Spleen (tissue), 11 donors: ENCODE results near the gene CREBRF. TPM values are rescaled to one million over a fixed set of nuclear protein-coding genes. Genes with fewer than 3 reads are reported as not detected.
"Not testable (repeated sequence)": the region's sequence is repeated elsewhere in the genome, so short reads cannot be mapped to it uniquely, and the experiment has no call there.

ENCODE experiments used
- DNase-seq: peaks from one replicate; pipeline ENCODE4 v3.0.0-alpha.2; 2020
- H3K27ac ChIP-seq, 8 donors: fragments of 200-600 bp; sonication (generic) in 7 of 8; 1 replicate in 4 of 8; 2 replicates in 4 of 8; pipeline versions ENCODE4 v1.5.0 to v1.8.0; 2016 to 2021; ENCODE audit warnings: inconsistent platforms in 4 of 8, mild to moderate bottlenecking in 4 of 8, moderate library complexity in 1 of 8
- H3K27me3 ChIP-seq, 7 donors: fragments of 200-600 bp; sonication (generic) in 6 of 7; replicated peaks in 1 of 7; 1 replicate in 4 of 7; 2 replicates in 3 of 7; pipeline versions ENCODE4 v1.5.0 to v1.8.0; 2016 to 2021; ENCODE audit warnings: inconsistent platforms in 3 of 7, mild to moderate bottlenecking in 1 of 7
- H3K36me3 ChIP-seq, 6 donors: fragments of 200-600 bp; sonication (generic) in 5 of 6; 1 replicate in 4 of 6; 2 replicates in 2 of 6; pipeline versions ENCODE4 v1.5.0 to v1.8.0; 2016 to 2021; ENCODE audit warnings: inconsistent platforms in 2 of 6
- H3K4me1 ChIP-seq, 6 donors: fragments of 200-600 bp; sonication (generic) in 5 of 6; 1 replicate in 3 of 6; 2 replicates in 3 of 6; pipeline versions ENCODE4 v1.5.0 to v1.8.0; 2016 to 2021; ENCODE audit warnings: inconsistent platforms in 3 of 6
- H3K4me3 ChIP-seq, 8 donors: fragments of 200-600 bp; sonication (generic) in 7 of 8; 1 replicate in 4 of 8; 2 replicates in 4 of 8; pipeline versions ENCODE4 v1.5.0 to v1.8.0; 2016 to 2021; ENCODE audit warnings: inconsistent platforms in 4 of 8, mild to moderate bottlenecking in 4 of 8, moderate library complexity in 2 of 8
- H3K9me3 ChIP-seq, 8 donors: fragments of 200-600 bp; sonication (generic) in 7 of 8; 1 replicate in 4 of 8; 2 replicates in 4 of 8; pipeline versions ENCODE4 v1.5.0 to v1.8.0; 2016 to 2021; ENCODE audit warnings: inconsistent platforms in 4 of 8
- POLR2A ChIP-seq, 3 donors: fragments of 450-650 bp; IDR thresholded peaks; one replicate each; pipeline ENCODE4 v1.5.1; 2017; ENCODE audit warnings: antibody characterized with exemption in 3 of 3, mild to moderate bottlenecking in 1 of 3
- POLR2AphosphoS5 ChIP-seq, 3 donors: sonication (generic); formaldehyde crosslinking; IDR thresholded peaks; one replicate each; pipeline ENCODE4 v1.5.1; 2017; ENCODE audit warnings: antibody characterized with exemption in 3 of 3
- WGBS, 5 donors: extraction: QIAGEN DNeasy Blood & Tissue Kit in 3 of 5; methylation state at CpG; one replicate each; pipeline versions ENCODE4 v1.1.5 to v1.1.7; 2013 to 2018; 5-methylcytosine and 5-hydroxymethylcytosine counted together
- intact Hi-C: fragments of 100-400 bp; cut with DNase I; formaldehyde crosslinking; loops from one replicate; pipeline ENCODE4 v1.15.0; 2023; ENCODE audit warnings: low total_unique reads
- polyA plus RNA-seq, 3 donors: library from polyadenylated mRNA; stranded (reverse); fragments of 200-250 nt; gene quantifications; one replicate each; pipeline ENCODE4 v1.2.1, GENCODE V29; 2013
- total RNA-seq, 7 donors: library from RNA; depleted of rRNA in 3 of 7; stranded (reverse); fragments of >200 nt in 3 of 7; fragmentation: NEBNext Ultra II Directional in 4 of 7; extraction: Animal tissue kit (Norgen Biotek cat#: 25700) in 4 of 7; gene quantifications; one replicate each; pipeline versions ENCODE4 v1.1.0 to v1.2.1, GENCODE V29; 2016 to 2021
- TF ChIP-seq, protein P1 (sequence below), 11 experiments: fragments of 200-600 bp in 7 of 11; fragments of 450-650 bp in 4 of 11; sonication (generic) in 4 of 11; IDR thresholded peaks in 8 of 11; conservative IDR thresholded peaks in 3 of 11; 1 replicate in 7 of 11; 2 replicates in 4 of 11; pipeline versions ENCODE4 v1.4.0 to v1.8.0; 2016 to 2021; ENCODE audit warnings: antibody characterized with exemption in 11 of 11, inconsistent platforms in 4 of 11, mild to moderate bottlenecking in 1 of 11
- donor health status: healthy with polysubstance abuse.
- donor health status: DM: no; HTN: no; CAD: no; lungs with moderate emphysema.
- donor health status: DM: no; HTN: no; CAD: no.
- donor health status: Bipolar disorder and iron deficiency.
- donor health status: healthy.
- donor health status: DM: no; HTN: no; CAD: no.
- donor health status: DM: yes; HTN: yes; CAD: no.

CREBRF gene
- total and polyA plus RNA-seq, 10 donors = 7.2 to 85.9 (median 56.2) TPM

DNA sequence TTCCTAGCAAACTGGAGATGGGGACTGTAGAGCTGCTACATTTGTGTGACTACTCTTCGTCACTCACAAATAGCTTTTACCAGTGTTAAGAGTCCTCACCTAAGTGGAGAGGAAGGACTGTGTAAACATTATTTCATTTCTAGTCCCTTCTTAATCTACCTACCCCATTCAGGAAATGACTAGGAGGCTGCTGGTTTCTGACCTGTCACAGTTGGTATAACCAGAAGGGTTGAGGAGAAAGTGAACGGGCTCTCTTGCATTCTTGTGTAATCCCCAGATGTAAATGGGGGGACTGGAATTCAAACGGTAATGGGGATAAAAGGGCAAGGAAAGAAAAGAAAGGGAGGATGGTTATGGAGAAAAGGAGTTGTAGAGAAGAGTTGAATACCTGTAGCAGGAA is 52.8 kb downstream of the CREBRF start:
- no peak overlapping the region for H3K27ac ChIP-seq
- no peak for DNase-seq
- intact Hi-C loops = no loop called here
- no peaks in the 10 kb centered on the region for H3K4me1 ChIP-seq
- TF ChIP-seq POLR2A (IDR thresholded peaks at IDR 0.05) (no peak), POLR2AphosphoS5 (IDR thresholded peaks at IDR 0.05) (no peak)
- TF ChIP-seq, protein P1, sequence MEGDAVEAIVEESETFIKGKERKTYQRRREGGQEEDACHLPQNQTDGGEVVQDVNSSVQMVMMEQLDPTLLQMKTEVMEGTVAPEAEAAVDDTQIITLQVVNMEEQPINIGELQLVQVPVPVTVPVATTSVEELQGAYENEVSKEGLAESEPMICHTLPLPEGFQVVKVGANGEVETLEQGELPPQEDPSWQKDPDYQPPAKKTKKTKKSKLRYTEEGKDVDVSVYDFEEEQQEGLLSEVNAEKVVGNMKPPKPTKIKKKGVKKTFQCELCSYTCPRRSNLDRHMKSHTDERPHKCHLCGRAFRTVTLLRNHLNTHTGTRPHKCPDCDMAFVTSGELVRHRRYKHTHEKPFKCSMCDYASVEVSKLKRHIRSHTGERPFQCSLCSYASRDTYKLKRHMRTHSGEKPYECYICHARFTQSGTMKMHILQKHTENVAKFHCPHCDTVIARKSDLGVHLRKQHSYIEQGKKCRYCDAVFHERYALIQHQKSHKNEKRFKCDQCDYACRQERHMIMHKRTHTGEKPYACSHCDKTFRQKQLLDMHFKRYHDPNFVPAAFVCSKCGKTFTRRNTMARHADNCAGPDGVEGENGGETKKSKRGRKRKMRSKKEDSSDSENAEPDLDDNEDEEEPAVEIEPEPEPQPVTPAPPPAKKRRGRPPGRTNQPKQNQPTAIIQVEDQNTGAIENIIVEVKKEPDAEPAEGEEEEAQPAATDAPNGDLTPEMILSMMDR (IDR thresholded peaks at IDR 0.05 in 8 of 11, conservative IDR thresholded peaks at IDR 0.05 in 3 of 11) = no peak
- H3K9me3 ChIP-seq = no peaks in the 10 kb centered on the region
- H3K36me3 ChIP-seq = peaks cover 0 to 81% (median 46%) of the 10 kb centered on the region in 6 donors
- 48 to 57% (median 52%) methylated on average over 3 of the region's 3 CpGs for WGBS, 5 donors
- no peak overlapping the region for H3K4me3 ChIP-seq
- H3K27me3 ChIP-seq = no peaks in the 10 kb centered on the region

DNA sequence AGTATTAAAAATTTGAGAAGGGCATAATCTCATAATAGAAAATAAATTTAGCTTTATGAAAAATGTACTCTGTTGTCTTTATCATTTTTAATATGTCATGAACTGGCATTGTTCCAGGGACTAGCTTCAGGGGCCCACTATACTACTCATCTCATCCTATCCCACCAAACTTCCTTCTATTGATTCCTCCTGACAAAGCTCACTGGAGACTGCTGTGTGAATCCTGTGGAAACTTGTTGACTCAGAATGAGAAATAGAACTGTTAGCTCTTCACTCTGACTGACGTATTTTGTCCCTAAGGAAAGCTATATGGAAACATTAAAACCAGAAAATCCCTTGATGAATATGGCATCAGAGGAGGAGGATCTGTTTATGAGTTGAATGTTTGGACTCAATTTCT is 58.4 kb downstream of the CREBRF start:
- Histone ChIP-seq H3K27me3 (no peaks in the 10 kb centered on the region), H3K36me3 (peaks cover 0 to 99% (median 69%) of the 10 kb centered on the region in 6 donors), H3K4me3 (no peak overlapping the region), H3K27ac (no peak overlapping the region), H3K9me3 (peaks cover 0 to 15% (median 10%) of the 10 kb centered on the region in 8 donors), H3K4me1 (no peaks in the 10 kb centered on the region)
- TF ChIP-seq POLR2A (IDR thresholded peaks at IDR 0.05) (no peak), POLR2AphosphoS5 (IDR thresholded peaks at IDR 0.05) (no peak)
- TF ChIP-seq, protein P1 (IDR thresholded peaks at IDR 0.05 in 8 of 11, conservative IDR thresholded peaks at IDR 0.05 in 3 of 11) = no peak
- 84 to 97% (median 92%) methylated on average over 1 of the region's 1 CpG for WGBS, 5 donors
- DNase-seq = no peak
- intact Hi-C loops = no loop called here

DNA sequence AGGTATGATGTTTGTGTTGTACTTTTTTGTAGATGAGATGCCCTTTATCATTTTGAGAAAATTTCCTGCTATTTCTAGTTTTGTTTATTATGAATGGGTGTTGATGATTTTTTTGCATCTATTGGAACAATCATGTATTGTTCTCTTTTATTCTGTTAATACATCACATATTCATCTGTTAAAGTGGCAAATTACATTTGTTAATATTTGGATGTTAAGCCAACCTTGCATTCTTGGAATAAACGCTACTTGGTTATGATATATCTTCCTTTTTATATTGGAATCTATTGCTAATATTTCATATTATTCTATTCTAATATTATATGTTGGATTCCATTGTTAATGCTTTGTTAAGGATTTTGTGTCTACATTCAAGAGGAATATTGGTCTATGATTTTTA is 63.6 kb downstream of the CREBRF start:
- H3K4me3 ChIP-seq = no peak overlapping the region
- no peak overlapping the region for H3K27ac ChIP-seq
- WGBS, 5 donors = 95 to 100% (median 98%) methylated on average over 1 of the region's 1 CpG
- H3K36me3 ChIP-seq = peaks cover 2 to 96% (median 55%) of the 10 kb centered on the region in 6 donors
- intact Hi-C loops = no loop called here
- H3K4me1 ChIP-seq = no peaks in the 10 kb centered on the region
- no peaks in the 10 kb centered on the region for H3K27me3 ChIP-seq
- TF ChIP-seq, protein P1 (IDR thresholded peaks at IDR 0.05 in 8 of 11, conservative IDR thresholded peaks at IDR 0.05 in 3 of 11) = no peak
- TF ChIP-seq POLR2AphosphoS5 (IDR thresholded peaks at IDR 0.05) (no peak), POLR2A (IDR thresholded peaks at IDR 0.05) (no peak)
- DNase-seq = no peak
- peaks cover 0 to 23% (median 19%) of the 10 kb centered on the region in 8 donors for H3K9me3 ChIP-seq

DNA sequence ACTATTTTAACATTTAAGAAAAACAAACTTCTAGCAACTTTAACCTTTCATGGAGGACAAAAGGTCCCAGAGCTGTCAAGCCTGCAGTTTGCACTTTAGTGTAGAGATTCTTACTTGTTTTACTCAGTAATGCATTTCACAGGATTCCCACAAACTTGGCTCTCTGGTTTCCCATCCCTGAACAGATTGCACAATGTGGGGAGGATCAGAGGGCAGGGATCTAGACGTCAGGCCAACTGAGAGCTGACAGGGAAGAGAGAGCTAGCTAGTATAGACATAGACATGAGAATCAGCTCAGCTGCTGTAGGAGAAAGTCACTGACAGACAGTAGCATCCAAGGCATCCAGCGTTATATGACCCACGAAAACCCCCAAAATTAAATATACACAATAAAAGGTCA is 67.3 kb downstream of the CREBRF start:
- no peak for DNase-seq
- H3K36me3 ChIP-seq = peaks cover 2 to 97% (median 57%) of the 10 kb centered on the region in 6 donors
- WGBS, 5 donors = 82 to 86% (median 84%) methylated on average over 3 of the region's 3 CpGs
- no peak overlapping the region for H3K4me3 ChIP-seq
- no peaks in the 10 kb centered on the region for H3K27me3 ChIP-seq
- intact Hi-C loops = no loop called here
- no peak overlapping the region for H3K27ac ChIP-seq
- H3K9me3 ChIP-seq = peaks cover 0 to 21% (median 19%) of the 10 kb centered on the region in 8 donors
- H3K4me1 ChIP-seq = no peaks in the 10 kb centered on the region
- no peak for TF ChIP-seq POLR2A (IDR thresholded peaks at IDR 0.05)
- TF ChIP-seq, protein P1 (IDR thresholded peaks at IDR 0.05 in 8 of 11, conservative IDR thresholded peaks at IDR 0.05 in 3 of 11) = no peak
- TF ChIP-seq POLR2AphosphoS5 (IDR thresholded peaks at IDR 0.05) = no peak

DNA sequence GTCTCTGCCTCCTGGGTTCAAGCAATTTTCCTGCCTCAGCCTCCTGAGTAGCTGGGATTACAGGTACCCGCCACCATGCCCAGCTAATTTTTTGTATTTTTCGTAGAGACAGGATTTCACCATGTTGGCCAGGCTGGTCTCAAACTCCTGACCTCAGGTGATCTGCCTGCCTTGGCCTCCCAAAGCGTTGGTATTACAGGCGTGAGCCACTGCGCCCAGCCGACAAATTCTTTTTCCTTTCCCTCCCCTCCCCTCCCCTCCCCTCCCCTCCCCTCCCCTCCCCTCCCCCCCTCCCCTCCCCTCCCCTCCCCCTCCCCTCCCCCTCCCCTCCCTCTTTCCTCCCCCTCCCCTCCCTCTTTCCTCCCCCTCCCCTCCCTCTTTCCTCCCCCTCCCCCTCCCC is 76.0 kb downstream of the CREBRF start:
- WGBS, 5 donors = 91 to 96% (median 95%) methylated on average over 6 of the region's 6 CpGs
- H3K4me1 ChIP-seq, H3K9me3 ChIP-seq, DNase-seq, H3K27ac ChIP-seq, H3K4me3 ChIP-seq, intact Hi-C loops, H3K27me3 ChIP-seq: not testable (repeated sequence)
- H3K36me3 ChIP-seq = peaks cover 0 to 96% (median 45%) of the 10 kb centered on the region in 6 donors
